ENCODE measurements around the gene SCAP. TPM values are rescaled to one million over a fixed set of nuclear protein-coding genes. Genes with fewer than 3 reads are reported as not detected.

The SCAP gene
- total and polyA plus RNA-seq, 2 donors (not counting 1 experiment from before 2014, with no cell fraction given): 55.8 to 113 TPM

DNA sequence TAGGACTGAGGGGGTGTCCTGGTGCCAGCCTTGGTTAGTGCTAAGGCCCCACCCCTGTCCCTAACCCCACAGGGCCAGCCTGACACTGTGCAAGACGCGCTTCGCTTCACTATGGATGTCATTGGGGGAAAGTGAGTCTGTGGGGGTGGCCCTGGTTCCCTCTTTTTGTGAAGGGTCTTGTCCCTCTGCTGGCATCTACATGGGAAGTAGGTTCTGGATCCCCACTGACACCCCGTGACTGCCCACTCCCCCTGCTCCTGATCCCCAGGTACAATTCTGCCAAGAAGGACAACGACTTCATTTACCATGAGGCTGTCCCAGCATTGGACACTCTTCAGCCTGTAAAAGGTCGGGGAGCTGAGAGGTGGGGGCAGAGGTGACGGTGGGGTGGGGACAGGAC lies 68.5 kb downstream of the SCAP start:
- peaks cover 20% of the 10 kb centered on the region for H3K79me2 ChIP-seq (ENCODE audit: control insufficient read depth, insufficient read depth, low read length)
- H3K27ac ChIP-seq (ENCODE audit: low read length in 2 of 2): no peak overlapping the region
- H3K4me3 ChIP-seq (ENCODE audit: control extremely low read depth in 1 of 5, extremely low read depth in 1 of 5, insufficient read depth in 1 of 5, low read depth in 2 of 5, low read length in 4 of 5): no peak overlapping the region
- no peak for ATAC-seq (ENCODE audit: low read depth)
- no peaks in the 10 kb centered on the region for H3K4me1 ChIP-seq (ENCODE audit: control insufficient read depth in 2 of 2, insufficient read depth in 2 of 2, low read length in 2 of 2)
- no peak overlapping the region for H3K27ac Mint-ChIP-seq
- POLR2A ChIA-PET: no interaction called here
- CTCF ChIA-PET: no interaction called here
- no peak overlapping the region for H3K9ac ChIP-seq (ENCODE audit: low read length)
- H3K9me3 ChIP-seq (ENCODE audit: control extremely low read depth in 1 of 3, control insufficient read depth in 2 of 3, insufficient read depth in 1 of 3, low read length in 2 of 3): no peaks in the 10 kb centered on the region
- no peak for TF ChIP-seq EZH2 (IDR thresholded peaks at IDR 0.05; ENCODE audit: borderline replicate concordance, insufficient read depth, low read depth, low read length, poor library complexity, severe bottlenecking)
- TF ChIP-seq, protein P1, sequence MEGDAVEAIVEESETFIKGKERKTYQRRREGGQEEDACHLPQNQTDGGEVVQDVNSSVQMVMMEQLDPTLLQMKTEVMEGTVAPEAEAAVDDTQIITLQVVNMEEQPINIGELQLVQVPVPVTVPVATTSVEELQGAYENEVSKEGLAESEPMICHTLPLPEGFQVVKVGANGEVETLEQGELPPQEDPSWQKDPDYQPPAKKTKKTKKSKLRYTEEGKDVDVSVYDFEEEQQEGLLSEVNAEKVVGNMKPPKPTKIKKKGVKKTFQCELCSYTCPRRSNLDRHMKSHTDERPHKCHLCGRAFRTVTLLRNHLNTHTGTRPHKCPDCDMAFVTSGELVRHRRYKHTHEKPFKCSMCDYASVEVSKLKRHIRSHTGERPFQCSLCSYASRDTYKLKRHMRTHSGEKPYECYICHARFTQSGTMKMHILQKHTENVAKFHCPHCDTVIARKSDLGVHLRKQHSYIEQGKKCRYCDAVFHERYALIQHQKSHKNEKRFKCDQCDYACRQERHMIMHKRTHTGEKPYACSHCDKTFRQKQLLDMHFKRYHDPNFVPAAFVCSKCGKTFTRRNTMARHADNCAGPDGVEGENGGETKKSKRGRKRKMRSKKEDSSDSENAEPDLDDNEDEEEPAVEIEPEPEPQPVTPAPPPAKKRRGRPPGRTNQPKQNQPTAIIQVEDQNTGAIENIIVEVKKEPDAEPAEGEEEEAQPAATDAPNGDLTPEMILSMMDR (IDR thresholded peaks at IDR 0.05): no peak
- intact Hi-C loops (cut with micrococcal nuclease): no loop called here
- no peak overlapping the region for H3K4me3 Mint-ChIP-seq
- no peaks in the 10 kb centered on the region for H3K27me3 ChIP-seq (replicated peaks in 1 of 4; ENCODE audit: control extremely low read depth in 1 of 4, control insufficient read depth in 3 of 4, insufficient read depth in 4 of 4, low read length in 3 of 4)
- peaks cover 29% of the 10 kb centered on the region for H4K20me1 ChIP-seq (ENCODE audit: control insufficient read depth, insufficient read depth, low read length, poor library complexity, severe bottlenecking)
- peaks cover 0 to 62% of the 10 kb centered on the region in 2 experiments for H3K36me3 ChIP-seq (replicated peaks in 1 of 2; ENCODE audit: control extremely low read depth in 1 of 2, control insufficient read depth in 1 of 2, extremely low read depth in 1 of 2, insufficient read depth in 2 of 2, low read length in 1 of 2)
- no peak overlapping the region for H2AFZ ChIP-seq (ENCODE audit: insufficient read depth, low read depth, low read length, poor library complexity, severe bottlenecking)
- no peak for DNase-seq
- H3K4me1 Mint-ChIP-seq: peaks cover 2% of the 10 kb centered on the region
- no peaks in the 10 kb centered on the region for H3K9me3 Mint-ChIP-seq (ENCODE audit: insufficient read depth)
- WGBS (ENCODE audit: insufficient coverage): no CpG with 5 or more reads among the region's 7 CpGs
- H3K27me3 Mint-ChIP-seq: no peaks in the 10 kb centered on the region
- no peak overlapping the region for H3K4me2 ChIP-seq (replicated peaks; ENCODE audit: low read depth, low read length, poor library complexity, severe bottlenecking)

DNA sequence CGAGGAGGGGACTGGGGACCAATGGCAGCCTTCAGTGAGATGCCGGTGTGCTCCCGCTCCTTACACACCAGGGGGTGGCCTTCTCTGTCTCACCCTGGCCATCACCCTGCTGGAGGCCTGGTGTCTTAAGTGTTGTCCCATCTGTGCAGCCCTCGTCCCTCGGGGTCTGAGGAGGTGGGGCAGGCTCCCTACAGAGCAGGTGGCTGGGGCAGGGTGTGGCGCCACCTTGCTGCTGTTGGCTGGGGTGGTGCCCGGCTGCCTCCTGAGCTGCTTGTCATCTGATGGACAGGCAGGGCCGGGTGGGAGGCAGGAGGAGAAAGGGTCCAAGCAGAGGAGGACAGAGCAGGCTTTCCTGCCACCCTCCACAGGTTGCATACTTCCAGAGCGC lies 69.0 kb downstream of the SCAP start:
- Mint-ChIP-seq H3K27me3 (no peaks in the 10 kb centered on the region), H3K4me1 (peaks cover 2% of the 10 kb centered on the region), H3K27ac (no peak overlapping the region), H3K4me3 (no peak overlapping the region), H3K9me3 (ENCODE audit: insufficient read depth) (no peaks in the 10 kb centered on the region)
- no peaks in the 10 kb centered on the region for H3K27me3 ChIP-seq (replicated peaks in 1 of 4; ENCODE audit: control extremely low read depth in 1 of 4, control insufficient read depth in 3 of 4, insufficient read depth in 4 of 4, low read length in 3 of 4)
- TF ChIP-seq, protein P1 (IDR thresholded peaks at IDR 0.05): no peak
- TF ChIP-seq EZH2 (IDR thresholded peaks at IDR 0.05; ENCODE audit: borderline replicate concordance, insufficient read depth, low read depth, low read length, poor library complexity, severe bottlenecking): no peak
- no peaks in the 10 kb centered on the region for H3K4me1 ChIP-seq (ENCODE audit: control insufficient read depth in 2 of 2, insufficient read depth in 2 of 2, low read length in 2 of 2)
- intact Hi-C loops (cut with micrococcal nuclease): no loop called here
- H3K4me2 ChIP-seq (replicated peaks; ENCODE audit: low read depth, low read length, poor library complexity, severe bottlenecking): no peak overlapping the region
- no peak overlapping the region for H3K9ac ChIP-seq (ENCODE audit: low read length)
- peaks cover 22% of the 10 kb centered on the region for H3K79me2 ChIP-seq (ENCODE audit: control insufficient read depth, insufficient read depth, low read length)
- POLR2A ChIA-PET: no interaction called here
- no peak overlapping the region for H3K27ac ChIP-seq (ENCODE audit: low read length in 2 of 2)
- DNase-seq (no peak), ATAC-seq (ENCODE audit: low read depth) (no peak)
- H3K4me3 ChIP-seq (ENCODE audit: control extremely low read depth in 1 of 5, extremely low read depth in 1 of 5, insufficient read depth in 1 of 5, low read depth in 2 of 5, low read length in 4 of 5): no peak overlapping the region
- peaks cover 31% of the 10 kb centered on the region for H4K20me1 ChIP-seq (ENCODE audit: control insufficient read depth, insufficient read depth, low read length, poor library complexity, severe bottlenecking)
- CTCF ChIA-PET: no interaction called here
- WGBS (ENCODE audit: insufficient coverage): 90% methylated on average over 7 of the region's 9 CpGs
- peaks cover 0 to 58% of the 10 kb centered on the region in 2 experiments for H3K36me3 ChIP-seq (replicated peaks in 1 of 2; ENCODE audit: control extremely low read depth in 1 of 2, control insufficient read depth in 1 of 2, extremely low read depth in 1 of 2, insufficient read depth in 2 of 2, low read length in 1 of 2)
- no peaks in the 10 kb centered on the region for H3K9me3 ChIP-seq (ENCODE audit: control extremely low read depth in 1 of 3, control insufficient read depth in 2 of 3, insufficient read depth in 1 of 3, low read length in 2 of 3)
- no peak overlapping the region for H2AFZ ChIP-seq (ENCODE audit: insufficient read depth, low read depth, low read length, poor library complexity, severe bottlenecking)

Data from B cell (primary cell).